VCaP (cell line): ENCODE results near the gene NEFH.
A peak's percentile ranks its signal among the peaks of the same experiment; 100 is the strongest.

Experiments used
- H3K27ac ChIP-seq: fragments of 450-650 bp; 2 replicates; pipeline ENCODE4 v1.5.1; 2017
- TF ChIP-seq, protein P1 (sequence below): fragments of 450-650 bp; conservative IDR thresholded peaks from 2 replicates; pipeline ENCODE4 v1.5.1; 2017; ENCODE audit warnings: mild to moderate bottlenecking, moderate library complexity

Gene NEFH

DNA sequence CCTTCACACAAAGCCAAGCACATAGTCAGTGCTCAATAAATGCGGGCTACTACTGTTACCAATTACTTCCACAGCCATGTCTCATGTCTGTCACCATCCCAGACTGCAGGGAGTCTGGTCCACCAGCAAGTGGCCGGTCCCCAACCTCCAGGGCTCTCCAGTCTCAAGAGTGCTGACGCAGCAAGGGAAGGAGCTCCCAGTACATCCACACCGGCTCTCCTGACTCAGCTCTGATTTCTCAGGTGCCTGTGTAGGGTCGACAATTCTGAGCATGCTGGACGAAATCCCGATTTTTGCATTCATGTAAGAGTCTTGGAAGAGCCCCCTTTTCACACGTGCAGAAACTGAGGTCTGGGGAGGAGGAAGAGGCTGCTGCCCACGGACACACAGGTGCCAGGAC is 10.3 kb upstream of the NEFH start:
- peak overlapping the region; percentile 11; the same call in 1 of the 2 replicates for H3K27ac ChIP-seq
- TF ChIP-seq, protein P1, sequence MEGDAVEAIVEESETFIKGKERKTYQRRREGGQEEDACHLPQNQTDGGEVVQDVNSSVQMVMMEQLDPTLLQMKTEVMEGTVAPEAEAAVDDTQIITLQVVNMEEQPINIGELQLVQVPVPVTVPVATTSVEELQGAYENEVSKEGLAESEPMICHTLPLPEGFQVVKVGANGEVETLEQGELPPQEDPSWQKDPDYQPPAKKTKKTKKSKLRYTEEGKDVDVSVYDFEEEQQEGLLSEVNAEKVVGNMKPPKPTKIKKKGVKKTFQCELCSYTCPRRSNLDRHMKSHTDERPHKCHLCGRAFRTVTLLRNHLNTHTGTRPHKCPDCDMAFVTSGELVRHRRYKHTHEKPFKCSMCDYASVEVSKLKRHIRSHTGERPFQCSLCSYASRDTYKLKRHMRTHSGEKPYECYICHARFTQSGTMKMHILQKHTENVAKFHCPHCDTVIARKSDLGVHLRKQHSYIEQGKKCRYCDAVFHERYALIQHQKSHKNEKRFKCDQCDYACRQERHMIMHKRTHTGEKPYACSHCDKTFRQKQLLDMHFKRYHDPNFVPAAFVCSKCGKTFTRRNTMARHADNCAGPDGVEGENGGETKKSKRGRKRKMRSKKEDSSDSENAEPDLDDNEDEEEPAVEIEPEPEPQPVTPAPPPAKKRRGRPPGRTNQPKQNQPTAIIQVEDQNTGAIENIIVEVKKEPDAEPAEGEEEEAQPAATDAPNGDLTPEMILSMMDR: no peak

DNA sequence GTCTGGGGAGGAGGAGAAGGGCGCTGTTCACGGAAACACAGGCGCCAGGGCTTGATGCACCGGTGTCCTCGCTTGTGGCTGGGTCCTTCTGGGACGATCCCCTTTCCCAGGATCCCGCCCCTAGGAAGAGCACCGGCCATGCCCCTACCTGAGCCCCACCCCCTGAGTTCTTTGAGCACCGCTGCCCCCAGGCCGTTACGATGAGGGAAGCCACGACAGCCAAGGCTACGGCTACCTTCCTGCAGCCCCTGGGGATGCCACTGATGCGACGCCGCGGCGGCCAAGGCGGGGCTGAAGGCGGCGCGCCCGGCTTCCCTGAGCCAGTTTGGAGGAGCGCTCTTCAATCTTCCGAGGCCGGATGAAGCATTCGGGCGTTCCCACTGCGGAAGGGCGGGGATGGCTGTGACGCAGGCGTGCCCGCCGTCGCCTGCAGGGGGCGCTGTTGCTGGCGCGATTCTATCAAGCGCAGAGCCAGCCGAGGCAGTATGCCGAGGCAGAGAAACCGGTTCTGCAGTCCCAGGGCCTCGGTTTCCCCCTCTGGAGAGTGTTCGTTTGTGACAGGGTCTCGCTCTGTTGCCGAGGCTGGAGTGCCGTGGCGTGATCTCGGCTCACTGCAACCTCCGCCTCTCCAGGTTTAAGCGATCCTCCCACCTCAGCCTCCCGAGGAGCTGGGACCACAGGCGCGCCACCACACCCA is 9.7 kb upstream of the NEFH start:
- peak overlapping the region; percentile 11; the same call in 1 of the 2 replicates for H3K27ac ChIP-seq

DNA sequence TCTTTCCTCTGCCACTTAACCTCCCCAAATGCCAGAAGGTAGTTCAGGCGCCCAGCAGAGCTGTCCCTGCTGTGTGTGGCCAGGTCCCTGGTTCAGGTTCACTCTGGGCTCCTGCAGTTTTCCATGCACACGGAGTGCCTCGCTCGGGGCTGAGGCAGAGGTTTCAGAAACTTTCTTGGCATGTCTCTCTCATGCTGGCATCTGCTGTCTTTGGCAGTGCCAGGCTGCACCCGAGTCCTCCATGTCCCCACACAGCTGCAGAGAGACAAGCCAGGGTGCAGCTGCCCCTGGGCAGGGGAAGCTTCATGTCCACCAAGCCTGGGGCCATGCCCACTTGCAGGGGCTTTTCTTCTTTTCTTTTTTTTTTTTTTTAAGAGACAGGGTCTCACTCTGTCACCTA is 7.0 kb upstream of the NEFH start:
- H3K27ac ChIP-seq: no peak overlapping the region
- TF ChIP-seq, protein P1: no peak

More for the DNA sequence above, 9.7 kb upstream of the NEFH start:
- TF ChIP-seq, protein P1: peak; percentile 87

DNA sequence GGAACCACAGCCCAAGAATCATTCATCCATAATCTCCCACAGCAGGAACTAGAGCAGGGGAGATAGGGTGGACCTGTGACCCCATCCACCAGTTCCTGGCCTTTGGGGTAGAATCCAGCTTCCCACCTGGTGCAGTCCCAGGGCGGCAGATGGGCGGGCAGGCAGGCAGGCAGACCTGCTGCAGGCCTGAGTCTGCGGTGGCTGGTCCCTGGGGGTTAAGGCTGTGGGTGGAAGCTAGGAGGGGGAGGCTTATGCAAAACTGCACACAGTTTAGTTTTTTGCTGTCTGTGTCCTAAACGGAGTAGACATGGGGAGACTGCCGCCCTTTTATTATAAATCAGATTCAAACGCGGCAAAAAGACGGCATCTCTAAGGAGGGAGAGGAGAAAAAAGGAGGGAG is 4.5 kb upstream of the NEFH start:
- no peak overlapping the region for H3K27ac ChIP-seq
- TF ChIP-seq, protein P1: no peak

DNA sequence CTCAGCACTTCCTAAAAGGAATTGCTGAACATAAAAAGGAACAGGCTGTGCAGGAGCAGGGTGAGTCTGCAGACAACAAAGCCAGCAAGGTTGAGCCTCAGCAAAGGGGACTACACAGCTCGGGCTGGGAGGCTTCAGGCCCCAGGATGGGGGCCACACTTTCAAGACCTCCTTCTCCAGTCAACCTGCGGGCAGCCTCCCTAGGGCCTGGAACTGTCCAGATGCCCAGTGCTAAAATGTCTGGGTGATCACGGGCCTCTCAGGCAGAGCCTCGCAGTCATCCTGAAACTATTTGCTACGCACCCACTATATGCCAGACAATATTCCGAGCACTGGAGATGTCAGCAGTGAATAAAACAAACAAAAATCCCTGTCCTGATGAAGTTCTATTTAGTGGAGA is 3.9 kb upstream of the NEFH start:
- no peak overlapping the region for H3K27ac ChIP-seq
- TF ChIP-seq, protein P1: no peak

DNA sequence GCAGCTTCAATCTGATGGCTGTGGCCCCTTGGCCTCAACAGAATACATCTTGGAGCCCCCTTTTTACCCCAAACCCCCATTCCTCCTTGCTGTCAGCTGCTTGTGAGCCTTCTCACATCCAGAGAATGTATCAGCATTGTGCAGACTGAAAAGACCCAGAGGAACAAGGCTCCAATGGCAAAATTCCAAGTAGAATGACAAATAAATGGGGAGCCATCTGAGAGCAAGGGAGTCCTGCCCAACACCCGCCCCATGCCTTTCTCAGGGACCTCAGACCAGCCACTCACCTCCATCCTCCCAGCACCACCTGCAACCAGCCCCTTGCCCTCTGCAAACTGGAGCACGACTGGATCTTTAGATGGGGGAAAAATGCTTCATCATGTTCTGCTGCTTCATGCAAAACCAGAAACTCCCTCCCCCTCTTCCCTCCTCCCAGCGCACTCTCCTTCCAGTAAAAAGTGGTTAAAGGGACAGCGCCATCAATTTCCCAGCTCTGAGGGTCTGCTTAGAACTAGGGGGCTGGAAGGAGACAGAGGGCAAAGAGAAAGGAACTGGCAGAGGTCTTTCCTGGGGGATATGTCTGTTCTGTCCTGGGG is 2.2 kb upstream of the NEFH start:
- peak overlapping the region; percentile 68 for H3K27ac ChIP-seq
- TF ChIP-seq, protein P1: no peak

DNA sequence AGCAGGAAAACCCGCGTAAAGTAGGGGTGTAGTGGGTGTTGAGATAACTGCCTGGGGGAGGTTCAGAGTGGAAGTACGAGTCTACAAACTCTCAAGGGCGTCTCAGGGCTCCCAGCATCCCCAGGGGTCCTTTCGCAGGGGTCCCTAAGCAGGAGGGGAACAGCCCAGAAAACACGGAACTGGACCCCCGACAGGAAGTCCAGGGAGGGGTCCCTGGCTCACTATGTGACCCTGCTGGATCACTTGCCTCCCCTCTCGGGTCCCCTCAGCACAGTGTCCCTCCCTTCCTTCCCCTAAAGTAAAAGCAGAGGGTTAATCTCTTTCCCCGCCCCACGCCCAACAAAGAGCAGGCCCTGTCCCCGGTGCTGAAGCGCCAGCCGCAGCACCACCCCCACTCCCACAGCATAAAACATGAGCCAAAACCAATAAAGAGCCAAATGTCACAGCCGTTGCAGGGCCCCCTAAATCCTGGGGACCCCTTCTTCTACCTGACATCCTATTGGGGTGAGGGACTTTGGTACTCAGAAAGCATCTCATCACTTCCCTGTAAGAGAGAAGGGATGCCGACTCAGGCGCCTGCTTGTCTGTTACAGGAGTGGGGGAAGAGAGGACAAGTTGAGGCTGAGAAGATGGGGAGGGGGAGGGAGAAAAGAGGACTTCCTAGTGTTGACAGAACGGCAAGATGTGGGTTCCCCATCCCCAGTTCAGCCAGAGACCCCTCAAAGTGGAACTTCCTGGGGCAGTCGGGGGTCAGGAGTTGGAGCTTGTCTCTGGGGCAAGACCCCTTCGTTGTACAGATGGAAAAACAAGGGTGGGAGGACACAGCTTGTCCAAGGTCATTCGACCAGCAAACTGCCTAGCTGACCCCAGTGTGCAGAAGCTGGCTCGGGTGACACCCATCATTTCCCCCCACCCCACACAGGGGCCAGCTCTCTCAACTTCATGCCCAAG is 1.4 kb upstream of the NEFH start:
- H3K27ac ChIP-seq: peak overlapping the region; percentile 68

More for the DNA sequence above, 1.4 kb upstream of the NEFH start:
- TF ChIP-seq, protein P1: no peak
